NB4 (cell line): ENCODE results near the gene FAM83C.

Experiments used
- CTCF ChIP-seq: IDR thresholded peaks from one replicate; pipeline ENCODE4 v1.5.1; 2012; ENCODE audit warnings: low read depth, low read length
- MAX ChIP-seq: IDR thresholded peaks from 2 replicates; pipeline ENCODE4 v1.6.1; 2011; ENCODE audit warnings: low read depth, low read length
- MYC ChIP-seq: IDR thresholded peaks from 2 replicates; pipeline ENCODE4 v1.6.1; 2011; ENCODE audit warnings: low read depth, low read length
- POLR2A ChIP-seq: IDR thresholded peaks from 2 replicates; pipeline ENCODE4 v1.6.1; 2011; ENCODE audit warnings: mild to moderate bottlenecking; ENCODE audit not compliant: insufficient read length; ENCODE audit errors: extremely low read depth

GRCh38 chr20:35277127-35277526 is 15.1 kb downstream of the FAM83C start:
- no peak for TF ChIP-seq CTCF
- no peak for TF ChIP-seq POLR2A
- TF ChIP-seq MAX = no peak
- TF ChIP-seq MYC = no peak
